Measurements from ENCODE around the gene SLC35B4. TPM values are rescaled to one million over a fixed set of nuclear protein-coding genes. Genes with fewer than 3 reads are reported as not detected.

SLC35B4 gene
- total RNA-seq, 3 donors from 2014 or later (not counting 1 experiment from before 2014, with no cell fraction given), result 5.2 to 11.5 (median 11.2) TPM

GRCh38 chr7:134279898-134280297 is 36.8 kb downstream of the SLC35B4 start:
- ATAC-seq, result no peak
- no peak for DNase-seq
- intact Hi-C loops (cut with micrococcal nuclease), result no loop called here
- no peaks in the 10 kb centered on the region for H3K9me3 Mint-ChIP-seq
- Histone ChIP-seq H3K36me3 (ENCODE audit: control insufficient read depth, insufficient read depth, low read length) (no peaks in the 10 kb centered on the region), H3K4me1 (ENCODE audit: control insufficient read depth, insufficient read depth, low read length) (no peaks in the 10 kb centered on the region), H3K27me3 (ENCODE audit: control insufficient read depth, insufficient read depth, low read length) (no peaks in the 10 kb centered on the region), H3K27ac (ENCODE audit: low read length) (no peak overlapping the region), H3K4me3 (ENCODE audit: low read length) (no peak overlapping the region), H3K9me3 (ENCODE audit: control insufficient read depth, insufficient read depth, low read length) (no peaks in the 10 kb centered on the region)
- H3K27me3 Mint-ChIP-seq (ENCODE audit: low read depth in 2 of 2), result peaks cover 18 to 66% of the 10 kb centered on the region in 2 donors
- H3K27ac Mint-ChIP-seq, result no peak overlapping the region
- TF ChIP-seq CTCF (IDR thresholded peaks at IDR 0.05), result no peak
- H3K36me3 Mint-ChIP-seq, result no peaks in the 10 kb centered on the region
- no peak overlapping the region for H3K4me3 Mint-ChIP-seq
- no peaks in the 10 kb centered on the region for H3K4me1 Mint-ChIP-seq

- DNase-seq (no peak), ATAC-seq (no peak)
- Histone ChIP-seq H3K36me3 (ENCODE audit: control insufficient read depth, insufficient read depth, low read length) (no peaks in the 10 kb centered on the region), H3K27me3 (ENCODE audit: control insufficient read depth, insufficient read depth, low read length) (no peaks in the 10 kb centered on the region), H3K27ac (ENCODE audit: low read length) (no peak overlapping the region), H3K4me1 (ENCODE audit: control insufficient read depth, insufficient read depth, low read length) (no peaks in the 10 kb centered on the region), H3K9me3 (ENCODE audit: control insufficient read depth, insufficient read depth, low read length) (no peaks in the 10 kb centered on the region), H3K4me3 (ENCODE audit: low read length) (no peak overlapping the region)
- TF ChIP-seq CTCF (IDR thresholded peaks at IDR 0.05), result no peak
- WGBS (ENCODE audit: insufficient coverage), result 81% methylated on average over 3 of the region's 3 CpGs
- intact Hi-C loops (cut with micrococcal nuclease), result no loop called here
- no peak overlapping the region for H3K4me3 Mint-ChIP-seq
- H3K27me3 Mint-ChIP-seq (ENCODE audit: low read depth in 2 of 2), result peaks cover 18 to 64% of the 10 kb centered on the region in 2 donors
- no peaks in the 10 kb centered on the region for H3K36me3 Mint-ChIP-seq
- no peaks in the 10 kb centered on the region for H3K4me1 Mint-ChIP-seq
- no peaks in the 10 kb centered on the region for H3K9me3 Mint-ChIP-seq
- no peak overlapping the region for H3K27ac Mint-ChIP-seq
Measured at GRCh38 chr7:134279336-134279735, 37.4 kb downstream of the SLC35B4 start.

GRCh38 chr7:134278502-134279153 is 38.1 kb downstream of the SLC35B4 start:
- Mint-ChIP-seq H3K4me1 (no peaks in the 10 kb centered on the region), H3K36me3 (no peaks in the 10 kb centered on the region), H3K4me3 (no peak overlapping the region), H3K27ac (no peak overlapping the region), H3K27me3 (ENCODE audit: low read depth in 2 of 2) (peaks cover 14 to 57% of the 10 kb centered on the region in 2 donors), H3K9me3 (no peaks in the 10 kb centered on the region)
- H3K36me3 ChIP-seq (ENCODE audit: control insufficient read depth, insufficient read depth, low read length), result no peaks in the 10 kb centered on the region
- TF ChIP-seq CTCF (IDR thresholded peaks at IDR 0.05), result no peak
- H3K4me1 ChIP-seq (ENCODE audit: control insufficient read depth, insufficient read depth, low read length), result no peaks in the 10 kb centered on the region
- 86% methylated on average over 6 of the region's 7 CpGs for WGBS (ENCODE audit: insufficient coverage)
- H3K27me3 ChIP-seq (ENCODE audit: control insufficient read depth, insufficient read depth, low read length), result no peaks in the 10 kb centered on the region
- intact Hi-C loops (cut with micrococcal nuclease), result no loop called here
- no peaks in the 10 kb centered on the region for H3K9me3 ChIP-seq (ENCODE audit: control insufficient read depth, insufficient read depth, low read length)
- ATAC-seq, result no peak
- no peak for DNase-seq
- H3K4me3 ChIP-seq (ENCODE audit: low read length), result no peak overlapping the region
- H3K27ac ChIP-seq (ENCODE audit: low read length), result no peak overlapping the region

- H3K9me3 ChIP-seq (ENCODE audit: control insufficient read depth, insufficient read depth, low read length), result no peaks in the 10 kb centered on the region
- no peaks in the 10 kb centered on the region for H3K27me3 ChIP-seq (ENCODE audit: control insufficient read depth, insufficient read depth, low read length)
- Mint-ChIP-seq H3K4me1 (no peaks in the 10 kb centered on the region), H3K27me3 (ENCODE audit: low read depth in 2 of 2) (peaks cover 19 to 60% of the 10 kb centered on the region in 2 donors), H3K27ac (no peak overlapping the region), H3K36me3 (no peaks in the 10 kb centered on the region), H3K4me3 (no peak overlapping the region), H3K9me3 (no peaks in the 10 kb centered on the region)
- H3K4me1 ChIP-seq (ENCODE audit: control insufficient read depth, insufficient read depth, low read length), result no peaks in the 10 kb centered on the region
- ATAC-seq (no peak), DNase-seq (no peak)
- H3K36me3 ChIP-seq (ENCODE audit: control insufficient read depth, insufficient read depth, low read length), result no peaks in the 10 kb centered on the region
- no peak overlapping the region for H3K27ac ChIP-seq (ENCODE audit: low read length)
- TF ChIP-seq CTCF (IDR thresholded peaks at IDR 0.05), result no peak
- WGBS (ENCODE audit: insufficient coverage), result 63% methylated on average over 5 of the region's 5 CpGs
- intact Hi-C loops (cut with micrococcal nuclease), result no loop called here
- no peak overlapping the region for H3K4me3 ChIP-seq (ENCODE audit: low read length)
Measured at GRCh38 chr7:134276951-134277350, 39.8 kb downstream of the SLC35B4 start.
